22Rv1 (cell line): ENCODE results near the gene SH3PXD2A.

ENCODE experiments used
- CTCF ChIP-seq: fragments of 450-650 bp; IDR thresholded peaks from 2 replicates; pipeline ENCODE4 v1.5.1; 2017; ENCODE audit warnings: mild to moderate bottlenecking
- ZFX ChIP-seq: fragments of 450-650 bp; IDR thresholded peaks from 2 replicates; pipeline ENCODE4 v1.6.1; 2017; ENCODE audit warnings: antibody characterized with exemption, borderline replicate concordance

- TF ChIP-seq CTCF (no peak), ZFX (no peak)
Measured at GRCh38 chr10:103681617-103682399, 173.6 kb downstream of the SH3PXD2A start.
